Endothelial cell of umbilical vein (primary cell): ENCODE measurements around the gene CPNE9. TPM values are rescaled to one million over a fixed set of nuclear protein-coding genes. Genes with fewer than 3 reads are reported as not detected.

Source experiments
- BruUV-seq: library from RNA; stranded (reverse); fragments of 400-500 nt; replicated peaks from 2 replicates; lab custom pipeline; 2021; lab: Mats Ljungman, UMichigan
- CTCF ChIA-PET: fragments of 300-600, 350-600 bp; sonication (Branson Sonifier 250); formaldehyde crosslinking; loops from one replicate; lab custom pipeline; 2021; ENCODE audit warnings: antibody characterized with exemption, inconsistent platforms; lab: Charles Lee
- POLR2A ChIA-PET: fragments of 300-600, 350-600 bp; sonication (Branson Sonifier 250); formaldehyde crosslinking; loops from one replicate; lab custom pipeline; 2021; ENCODE audit warnings: antibody characterized with exemption, inconsistent platforms; lab: Charles Lee
- DNase-seq: peaks from one replicate; pipeline ENCODE4 v3.0.0-alpha.2; 2011; ENCODE audit warnings: low read depth, low spot score
- FAIRE-seq: peaks from 2 replicates; lab custom pipeline; 2011; peaks lifted over from hg19 to GRCh38; lab: Jason Lieb, UNC
- H2AFZ ChIP-seq: 2 replicates; pipeline ENCODE4 v1.6.0; 2012; ENCODE audit warnings: low read depth, low read length, control low read depth, inconsistent platforms
- H3K27ac ChIP-seq: 2 replicates; pipeline ENCODE4 v1.5.1; 2011; ENCODE audit warnings: low read depth, mild to moderate bottlenecking, control low read depth, low read length, moderate library complexity; ENCODE audit not compliant: insufficient read depth
- H3K27me3 ChIP-seq, 2 experiments: 2 replicates each; pipeline versions ENCODE4 v1.6.0 to v1.6.1; 2011; ENCODE audit warnings: low read length in 2 of 2, mixed read lengths in 1 of 2; ENCODE audit not compliant: control insufficient read depth in 2 of 2, insufficient read depth in 2 of 2
- H3K36me3 ChIP-seq, 2 experiments: 2 replicates in 1 of 2; 3 replicates in 1 of 2; pipeline ENCODE4 v1.5.1; 2011; ENCODE audit warnings: low read length in 2 of 2, mild to moderate bottlenecking in 1 of 2, moderate library complexity in 1 of 2; ENCODE audit not compliant: control insufficient read depth in 2 of 2, insufficient read depth in 2 of 2; ENCODE audit errors: extremely low read depth in 1 of 2
- H3K4me1 ChIP-seq: 3 replicates; pipeline ENCODE4 v1.5.1; 2011; ENCODE audit warnings: mild to moderate bottlenecking, low read length; ENCODE audit not compliant: control insufficient read depth, insufficient read depth; ENCODE audit errors: extremely low read depth
- H3K4me2 ChIP-seq: 2 replicates; pipeline ENCODE4 v1.6.1; 2011; ENCODE audit warnings: low read length, control low read depth, mixed read lengths; ENCODE audit not compliant: insufficient read depth
- H3K4me3 ChIP-seq, 3 experiments: fragments of 200-600 bp in 1 of 3; sonication (generic), shearing (Covaris generic) in 1 of 3; replicated peaks in 1 of 3; 2 replicates each; pipeline ENCODE4 v1.5.1; 2011 to 2016; ENCODE audit warnings: control low read depth in 3 of 3, low read length in 3 of 3, mild to moderate bottlenecking in 2 of 3, inconsistent platforms in 1 of 3, low read depth in 1 of 3, moderate library complexity in 1 of 3; ENCODE audit not compliant: insufficient read depth in 1 of 3
- H3K79me2 ChIP-seq: 2 replicates; pipeline ENCODE4 v1.6.0; 2012; ENCODE audit warnings: low read length, inconsistent platforms; ENCODE audit not compliant: control insufficient read depth, insufficient read depth
- H3K9ac ChIP-seq: replicated peaks from 2 replicates; pipeline ENCODE3; 2011; ENCODE audit warnings: low read length, control low read depth; ENCODE audit not compliant: insufficient read depth; ENCODE audit errors: extremely low read depth
- H3K9me1 ChIP-seq: replicated peaks from 3 replicates; pipeline ENCODE4 v1.6.0; 2011; ENCODE audit warnings: mild to moderate bottlenecking, low read length; ENCODE audit not compliant: control insufficient read depth, insufficient read depth; ENCODE audit errors: extremely low read depth
- H3K9me3 ChIP-seq: replicated peaks from 2 replicates; pipeline ENCODE4 v1.5.1; 2012; ENCODE audit warnings: low read length, inconsistent platforms; ENCODE audit not compliant: control insufficient read depth, insufficient read depth
- H4K20me1 ChIP-seq: replicated peaks from 2 replicates; pipeline ENCODE3; 2011; ENCODE audit warnings: mild to moderate bottlenecking, low read length; ENCODE audit not compliant: control insufficient read depth, insufficient read depth; ENCODE audit errors: extremely low read depth
- CTCF ChIP-seq, 2 donors: IDR thresholded peaks; 1 replicate in 1 of 2; 2 replicates in 1 of 2; pipeline ENCODE4 v1.5.1; 2011; ENCODE audit warnings: low read length in 2 of 2, mild to moderate bottlenecking in 2 of 2, moderate library complexity in 2 of 2, control low read depth in 1 of 2, inconsistent platforms in 1 of 2, low read depth in 1 of 2; ENCODE audit not compliant: insufficient read depth in 1 of 2; ENCODE audit errors: extremely low read depth in 1 of 2
- EZH2 ChIP-seq: IDR thresholded peaks from 2 replicates; pipeline ENCODE4 v1.6.1; 2012; ENCODE audit warnings: borderline replicate concordance, low read depth, mild to moderate bottlenecking, moderate library complexity, low read length, inconsistent platforms; ENCODE audit not compliant: severe bottlenecking
- FOS ChIP-seq: IDR thresholded peaks from 2 replicates; pipeline ENCODE4 v1.6.1; 2011; ENCODE audit warnings: mild to moderate bottlenecking, low read length, moderate library complexity, borderline replicate concordance; ENCODE audit not compliant: insufficient read depth
- GATA2 ChIP-seq: IDR thresholded peaks from 2 replicates; pipeline ENCODE4 v1.7.0; 2011; ENCODE audit warnings: low read depth, mild to moderate bottlenecking, moderate library complexity, mixed read lengths, low read length; ENCODE audit not compliant: insufficient read length, insufficient read depth
- JUN ChIP-seq: IDR thresholded peaks from 2 replicates; pipeline ENCODE4 v1.6.1; 2011; ENCODE audit warnings: borderline replicate concordance, low read depth; ENCODE audit not compliant: insufficient read length, insufficient read depth
- MAX ChIP-seq: IDR thresholded peaks from 2 replicates; pipeline ENCODE4 v1.6.1; 2011; ENCODE audit not compliant: insufficient read depth, insufficient read length
- MYC ChIP-seq: IDR thresholded peaks from one replicate; pipeline ENCODE4 v1.6.1; 2011; ENCODE audit warnings: mild to moderate bottlenecking, low read depth, low read length
- POLR2A ChIP-seq: IDR thresholded peaks from 2 replicates; pipeline ENCODE4 v1.6.1; 2012; ENCODE audit warnings: low read depth, mild to moderate bottlenecking, control low read depth, low read length
- POLR2AphosphoS5 ChIP-seq: IDR thresholded peaks from 2 replicates; pipeline ENCODE4 v1.6.1; 2012; ENCODE audit warnings: low read depth, mild to moderate bottlenecking, control low read depth, low read length, moderate library complexity; ENCODE audit not compliant: insufficient read depth
- dilution Hi-C: fragments of 300-500 bp; cut with MboI; formaldehyde crosslinking; loops from one replicate; pipeline ENCODE4 v1.15.0; 2019; ENCODE audit warnings: low sequenced_read_pairs; ENCODE audit not compliant: extremely low pct_ligation_motif_present
- intact Hi-C: fragments of 100-400 bp; cut with micrococcal nuclease; formaldehyde crosslinking; loops from one replicate; pipeline ENCODE4 v1.10.0; 2022
- polyA plus RNA-seq, 4 experiments: library from polyadenylated mRNA; depleted of rRNA in 3 of 4; stranded (reverse) in 3 of 4; unstranded in 1 of 4; fragments of >200 nt; gene quantifications; 2 replicates each; pipeline versions ENCODE4 v1.2.1 to v1.2.3, GENCODE V29; 2011 to 2012; ENCODE audit warnings: missing spikeins in 1 of 4
- total RNA-seq: library from RNA; stranded (reverse); gene quantifications from 2 replicates; pipeline ENCODE4 v1.2.3, GENCODE V29; 2021

Gene CPNE9
- total and polyA plus RNA-seq, 2 donors (not counting 3 experiments of a cell fraction or from before 2014, with no cell fraction given): not detected

- H3K9me3 ChIP-seq: no peaks in the 10 kb centered on the region
- intact Hi-C loops: no loop called here
- H3K4me2 ChIP-seq: no peak overlapping the region
- ChIA-PET CTCF (no interaction called here), POLR2A (no interaction called here)
- H3K4me1 ChIP-seq: no peaks in the 10 kb centered on the region
- H3K9me1 ChIP-seq: no peaks in the 10 kb centered on the region
- no TSS peak for BruUV-seq
- FAIRE-seq (no peak), DNase-seq (no peak)
- no peaks in the 10 kb centered on the region for H3K27me3 ChIP-seq
- H3K27ac ChIP-seq: no peak overlapping the region
- H3K9ac ChIP-seq: no peak overlapping the region
- no peak overlapping the region for H2AFZ ChIP-seq
- H3K4me3 ChIP-seq: no peak overlapping the region
- H4K20me1 ChIP-seq: no peaks in the 10 kb centered on the region
- peaks cover 16% of the 10 kb centered on the region for H3K79me2 ChIP-seq
- dilution Hi-C loops: no loop called here
- H3K36me3 ChIP-seq: peaks cover 42 to 75% of the 10 kb centered on the region in 2 experiments
- TF ChIP-seq JUN (no peak), MYC (no peak), POLR2AphosphoS5 (no peak), POLR2A (no peak), MAX (no peak)
Observed at GRCh38 chr3:9739181-9739580, 35.5 kb downstream of the CPNE9 start.

- Histone ChIP-seq H3K36me3 (peaks cover 45 to 86% of the 10 kb centered on the region in 2 experiments), H3K27me3 (no peaks in the 10 kb centered on the region), H3K79me2 (peaks cover 3% of the 10 kb centered on the region), H3K9me1 (no peaks in the 10 kb centered on the region), H3K4me3 (no peak overlapping the region), H3K4me1 (peaks cover 15% of the 10 kb centered on the region), H3K9ac (no peak overlapping the region), H2AFZ (no peak overlapping the region), H3K4me2 (no peak overlapping the region), H4K20me1 (no peaks in the 10 kb centered on the region), H3K27ac (no peak overlapping the region), H3K9me3 (no peaks in the 10 kb centered on the region)
- TF ChIP-seq MAX: no peak
- TF ChIP-seq FOS: no peak
- no peak for TF ChIP-seq GATA2
- TF ChIP-seq POLR2AphosphoS5: no peak
- no peak for TF ChIP-seq EZH2
- no peak for TF ChIP-seq JUN
- TF ChIP-seq MYC: no peak
- TF ChIP-seq POLR2A: no peak
- TF ChIP-seq CTCF (IDR thresholded peaks at IDR 0.05; ENCODE audit: extremely low read depth in 1 of 2, insufficient read depth in 1 of 2, low read depth in 1 of 2, low read length in 2 of 2): no peak
- FAIRE-seq (no peak), DNase-seq (no peak)
- BruUV-seq: no TSS peak
- dilution Hi-C loops: no loop called here
- intact Hi-C loops: no loop called here
- POLR2A ChIA-PET: no interaction called here
- CTCF ChIA-PET: no interaction called here
Observed at GRCh38 chr3:9742560-9742959, 38.9 kb downstream of the CPNE9 start.
